Measurements from ENCODE around the gene IDH3A. TPM values are rescaled to one million over a fixed set of nuclear protein-coding genes. Genes with fewer than 3 reads are reported as not detected.

Gene IDH3A
- total RNA-seq, 1 experiment from 2014 or later = 67.3 TPM

GRCh38 chr15:78210349-78210717 is 61.2 kb downstream of the IDH3A start:
- no peaks in the 10 kb centered on the region for H3K4me1 ChIP-seq
- POLR2A ChIA-PET = no interaction called here
- no TSS peak for BruUV-seq (replicated peaks)

DNA sequence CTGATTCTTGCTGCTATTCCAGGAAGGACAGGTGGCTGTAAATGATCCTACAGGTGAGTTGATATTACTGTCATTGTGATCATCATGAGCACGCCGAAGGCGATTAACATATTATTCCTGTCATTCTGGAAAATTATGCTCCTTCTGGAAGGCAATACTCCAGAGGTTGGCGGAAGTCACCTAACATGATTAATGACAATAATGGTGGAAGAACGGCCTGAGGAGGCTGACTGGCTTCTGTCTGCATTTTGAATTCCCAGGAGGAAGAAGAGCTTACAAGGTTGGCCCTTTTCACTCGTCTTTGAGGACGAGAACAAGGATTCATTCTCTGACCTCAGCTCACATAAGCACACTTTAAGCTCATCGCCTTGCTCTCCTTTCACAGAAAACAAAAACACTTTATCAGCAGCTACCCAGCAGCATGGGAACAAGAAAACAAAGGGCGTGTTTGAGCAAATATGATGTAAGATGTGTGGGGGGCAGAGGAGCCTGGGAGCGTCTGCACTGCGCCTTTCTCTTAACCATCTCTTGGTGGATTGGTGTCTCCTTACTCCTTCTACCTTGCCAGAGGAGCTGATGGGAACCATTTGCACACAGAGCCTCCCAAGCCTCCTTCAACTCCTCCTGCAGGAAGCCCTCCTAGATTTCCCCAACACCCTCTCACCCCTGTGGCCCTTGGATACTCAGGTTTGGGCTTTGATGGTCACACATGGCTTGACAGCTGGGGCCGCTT is 62.2 kb downstream of the IDH3A start:
- intact Hi-C loops (cut with micrococcal nuclease; ENCODE audit: unreplicated experiment) = no loop called here
- no TSS peak for BruUV-seq (replicated peaks)
- no peak overlapping the region for H3K4me3 Mint-ChIP-seq (ENCODE audit: unreplicated experiment)
- Histone ChIP-seq H3K9me3 (no peaks in the 10 kb centered on the region), H3K36me3 (ENCODE audit: control insufficient read depth, insufficient read depth, low read length) (no peaks in the 10 kb centered on the region), H3K4me3 (ENCODE audit: low read depth, low read length) (no peak overlapping the region), H3K27me3 (replicated peaks; ENCODE audit: control insufficient read depth, insufficient read depth, low read length) (no peaks in the 10 kb centered on the region), H3K4me1 (no peaks in the 10 kb centered on the region)
- no peaks in the 10 kb centered on the region for H3K4me1 Mint-ChIP-seq (ENCODE audit: low read depth, unreplicated experiment)
- no peak for DNase-seq
- H3K36me3 Mint-ChIP-seq (ENCODE audit: insufficient read depth, unreplicated experiment) = no peaks in the 10 kb centered on the region
- no peaks in the 10 kb centered on the region for H3K27me3 Mint-ChIP-seq (ENCODE audit: insufficient read depth, unreplicated experiment)
- ChIA-PET POLR2A (no interaction called here), CTCF (interaction anchor here (1.4 kb wide), 1 partner anchor 16 kb away, joined by 4 read pairs; no protein-coding TSS in a partner anchor)
- H3K9me3 Mint-ChIP-seq (ENCODE audit: unreplicated experiment) = no peaks in the 10 kb centered on the region
- TF ChIP-seq, protein P1, sequence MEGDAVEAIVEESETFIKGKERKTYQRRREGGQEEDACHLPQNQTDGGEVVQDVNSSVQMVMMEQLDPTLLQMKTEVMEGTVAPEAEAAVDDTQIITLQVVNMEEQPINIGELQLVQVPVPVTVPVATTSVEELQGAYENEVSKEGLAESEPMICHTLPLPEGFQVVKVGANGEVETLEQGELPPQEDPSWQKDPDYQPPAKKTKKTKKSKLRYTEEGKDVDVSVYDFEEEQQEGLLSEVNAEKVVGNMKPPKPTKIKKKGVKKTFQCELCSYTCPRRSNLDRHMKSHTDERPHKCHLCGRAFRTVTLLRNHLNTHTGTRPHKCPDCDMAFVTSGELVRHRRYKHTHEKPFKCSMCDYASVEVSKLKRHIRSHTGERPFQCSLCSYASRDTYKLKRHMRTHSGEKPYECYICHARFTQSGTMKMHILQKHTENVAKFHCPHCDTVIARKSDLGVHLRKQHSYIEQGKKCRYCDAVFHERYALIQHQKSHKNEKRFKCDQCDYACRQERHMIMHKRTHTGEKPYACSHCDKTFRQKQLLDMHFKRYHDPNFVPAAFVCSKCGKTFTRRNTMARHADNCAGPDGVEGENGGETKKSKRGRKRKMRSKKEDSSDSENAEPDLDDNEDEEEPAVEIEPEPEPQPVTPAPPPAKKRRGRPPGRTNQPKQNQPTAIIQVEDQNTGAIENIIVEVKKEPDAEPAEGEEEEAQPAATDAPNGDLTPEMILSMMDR (IDR thresholded peaks at IDR 0.05; ENCODE audit: insufficient read depth in 1 of 2, low read depth in 1 of 2, low read length in 1 of 2, severe bottlenecking in 1 of 2, unreplicated experiment in 1 of 2) = no peak
- no peak overlapping the region for H3K27ac Mint-ChIP-seq (ENCODE audit: unreplicated experiment)

More at GRCh38 chr15:78210349-78210717, 61.2 kb downstream of the IDH3A start:
- CTCF ChIA-PET = no interaction called here
- Mint-ChIP-seq H3K4me1 (ENCODE audit: low read depth, unreplicated experiment) (no peaks in the 10 kb centered on the region), H3K27me3 (ENCODE audit: insufficient read depth, unreplicated experiment) (no peaks in the 10 kb centered on the region), H3K4me3 (ENCODE audit: unreplicated experiment) (no peak overlapping the region), H3K9me3 (ENCODE audit: unreplicated experiment) (no peaks in the 10 kb centered on the region), H3K27ac (ENCODE audit: unreplicated experiment) (no peak overlapping the region), H3K36me3 (ENCODE audit: insufficient read depth, unreplicated experiment) (no peaks in the 10 kb centered on the region)
- DNase-seq = no peak
- H3K27me3 ChIP-seq (replicated peaks; ENCODE audit: control insufficient read depth, insufficient read depth, low read length) = no peaks in the 10 kb centered on the region
- no peaks in the 10 kb centered on the region for H3K9me3 ChIP-seq
- intact Hi-C loops (cut with micrococcal nuclease; ENCODE audit: unreplicated experiment) = no loop called here
- TF ChIP-seq, protein P1 (IDR thresholded peaks at IDR 0.05; ENCODE audit: insufficient read depth in 1 of 2, low read depth in 1 of 2, low read length in 1 of 2, severe bottlenecking in 1 of 2, unreplicated experiment in 1 of 2) = no peak
- no peaks in the 10 kb centered on the region for H3K36me3 ChIP-seq (ENCODE audit: control insufficient read depth, insufficient read depth, low read length)
- no peak overlapping the region for H3K4me3 ChIP-seq (ENCODE audit: low read depth, low read length)

- no peak overlapping the region for H3K4me3 ChIP-seq (ENCODE audit: low read depth, low read length)
- intact Hi-C loops (cut with micrococcal nuclease; ENCODE audit: unreplicated experiment) = no loop called here
- Mint-ChIP-seq H3K4me3 (ENCODE audit: unreplicated experiment) (no peak overlapping the region), H3K4me1 (ENCODE audit: low read depth, unreplicated experiment) (no peaks in the 10 kb centered on the region), H3K9me3 (ENCODE audit: unreplicated experiment) (no peaks in the 10 kb centered on the region), H3K27me3 (ENCODE audit: insufficient read depth, unreplicated experiment) (no peaks in the 10 kb centered on the region), H3K36me3 (ENCODE audit: insufficient read depth, unreplicated experiment) (no peaks in the 10 kb centered on the region), H3K27ac (ENCODE audit: unreplicated experiment) (no peak overlapping the region)
- TF ChIP-seq, protein P1 (IDR thresholded peaks at IDR 0.05; ENCODE audit: insufficient read depth in 1 of 2, low read depth in 1 of 2, low read length in 1 of 2, severe bottlenecking in 1 of 2, unreplicated experiment in 1 of 2) = no peak
- CTCF ChIA-PET = interaction anchor here (1.4 kb wide), 1 partner anchor 16 kb away, joined by 4 read pairs; no protein-coding TSS in a partner anchor
- H3K27me3 ChIP-seq (replicated peaks; ENCODE audit: control insufficient read depth, insufficient read depth, low read length) = no peaks in the 10 kb centered on the region
- no peaks in the 10 kb centered on the region for H3K36me3 ChIP-seq (ENCODE audit: control insufficient read depth, insufficient read depth, low read length)
- no peaks in the 10 kb centered on the region for H3K4me1 ChIP-seq
- POLR2A ChIA-PET = no interaction called here
- H3K9me3 ChIP-seq = no peaks in the 10 kb centered on the region
- DNase-seq = no peak
- BruUV-seq (replicated peaks) = no TSS peak
Observed at GRCh38 chr15:78212008-78212407, 62.8 kb downstream of the IDH3A start.
